HL-60 (cell line): Measurements from ENCODE around the gene ACSF3.

ENCODE experiments used
- DNase-seq, 2 experiments: peaks; one replicate each; pipeline ENCODE4 v3.0.0-alpha.2; 2010 to 2020; ENCODE audit warnings: low read depth in 1 of 2, low spot score in 1 of 2
- H3K27ac ChIP-seq: fragments of 250-450 bp; sonication (Bioruptor Pico); replicated peaks from 2 replicates; pipeline ENCODE4 v1.5.1; 2020; ENCODE audit warnings: mild to moderate bottlenecking, moderate library complexity
- H3K27me3 ChIP-seq: fragments of 250-450 bp; sonication (Bioruptor Pico); 2 replicates; pipeline ENCODE4 v1.5.1; 2021; ENCODE audit warnings: mild to moderate bottlenecking, moderate library complexity; ENCODE audit not compliant: insufficient read depth, poor library complexity, severe bottlenecking
- H3K4me3 ChIP-seq: replicated peaks from 2 replicates; pipeline ENCODE4 v1.5.1; 2011; ENCODE audit warnings: mild to moderate bottlenecking, control low read depth, low read length; ENCODE audit not compliant: insufficient read depth
- GABPA ChIP-seq: IDR thresholded peaks from 2 replicates; pipeline ENCODE4 v1.6.1; 2012; ENCODE audit warnings: low read depth
- POLR2AphosphoS5 ChIP-seq: IDR thresholded peaks from 2 replicates; pipeline ENCODE4 v1.6.1; 2012; ENCODE audit warnings: low read depth
- SPI1 ChIP-seq: IDR thresholded peaks from 2 replicates; pipeline ENCODE4 v1.6.1; 2012; ENCODE audit warnings: low read depth, mild to moderate bottlenecking, borderline replicate concordance
- TF ChIP-seq, protein P1 (sequence below): IDR thresholded peaks from 2 replicates; pipeline ENCODE4 v1.6.1; 2012; ENCODE audit warnings: low read depth; ENCODE audit not compliant: insufficient replicate concordance
- TF ChIP-seq, protein P2 (sequence below): IDR thresholded peaks from one replicate; pipeline ENCODE4 v1.5.1; 2011; ENCODE audit warnings: low read length, control low read depth, inconsistent platforms; ENCODE audit not compliant: insufficient read depth

The ACSF3 gene

GRCh38 chr16:89110641-89111040 lies 17.0 kb downstream of the ACSF3 start:
- no peaks in the 10 kb centered on the region for H3K27me3 ChIP-seq
- TF ChIP-seq SPI1 (no peak), GABPA (no peak)
- H3K4me3 ChIP-seq: no peak overlapping the region
- no peak overlapping the region for H3K27ac ChIP-seq
- DNase-seq: no peak

- Histone ChIP-seq H3K27me3 (no peaks in the 10 kb centered on the region), H3K27ac (no peak overlapping the region), H3K4me3 (no peak overlapping the region)
- TF ChIP-seq, protein P1, sequence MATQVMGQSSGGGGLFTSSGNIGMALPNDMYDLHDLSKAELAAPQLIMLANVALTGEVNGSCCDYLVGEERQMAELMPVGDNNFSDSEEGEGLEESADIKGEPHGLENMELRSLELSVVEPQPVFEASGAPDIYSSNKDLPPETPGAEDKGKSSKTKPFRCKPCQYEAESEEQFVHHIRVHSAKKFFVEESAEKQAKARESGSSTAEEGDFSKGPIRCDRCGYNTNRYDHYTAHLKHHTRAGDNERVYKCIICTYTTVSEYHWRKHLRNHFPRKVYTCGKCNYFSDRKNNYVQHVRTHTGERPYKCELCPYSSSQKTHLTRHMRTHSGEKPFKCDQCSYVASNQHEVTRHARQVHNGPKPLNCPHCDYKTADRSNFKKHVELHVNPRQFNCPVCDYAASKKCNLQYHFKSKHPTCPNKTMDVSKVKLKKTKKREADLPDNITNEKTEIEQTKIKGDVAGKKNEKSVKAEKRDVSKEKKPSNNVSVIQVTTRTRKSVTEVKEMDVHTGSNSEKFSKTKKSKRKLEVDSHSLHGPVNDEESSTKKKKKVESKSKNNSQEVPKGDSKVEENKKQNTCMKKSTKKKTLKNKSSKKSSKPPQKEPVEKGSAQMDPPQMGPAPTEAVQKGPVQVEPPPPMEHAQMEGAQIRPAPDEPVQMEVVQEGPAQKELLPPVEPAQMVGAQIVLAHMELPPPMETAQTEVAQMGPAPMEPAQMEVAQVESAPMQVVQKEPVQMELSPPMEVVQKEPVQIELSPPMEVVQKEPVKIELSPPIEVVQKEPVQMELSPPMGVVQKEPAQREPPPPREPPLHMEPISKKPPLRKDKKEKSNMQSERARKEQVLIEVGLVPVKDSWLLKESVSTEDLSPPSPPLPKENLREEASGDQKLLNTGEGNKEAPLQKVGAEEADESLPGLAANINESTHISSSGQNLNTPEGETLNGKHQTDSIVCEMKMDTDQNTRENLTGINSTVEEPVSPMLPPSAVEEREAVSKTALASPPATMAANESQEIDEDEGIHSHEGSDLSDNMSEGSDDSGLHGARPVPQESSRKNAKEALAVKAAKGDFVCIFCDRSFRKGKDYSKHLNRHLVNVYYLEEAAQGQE: no peak
- TF ChIP-seq, protein P2, sequence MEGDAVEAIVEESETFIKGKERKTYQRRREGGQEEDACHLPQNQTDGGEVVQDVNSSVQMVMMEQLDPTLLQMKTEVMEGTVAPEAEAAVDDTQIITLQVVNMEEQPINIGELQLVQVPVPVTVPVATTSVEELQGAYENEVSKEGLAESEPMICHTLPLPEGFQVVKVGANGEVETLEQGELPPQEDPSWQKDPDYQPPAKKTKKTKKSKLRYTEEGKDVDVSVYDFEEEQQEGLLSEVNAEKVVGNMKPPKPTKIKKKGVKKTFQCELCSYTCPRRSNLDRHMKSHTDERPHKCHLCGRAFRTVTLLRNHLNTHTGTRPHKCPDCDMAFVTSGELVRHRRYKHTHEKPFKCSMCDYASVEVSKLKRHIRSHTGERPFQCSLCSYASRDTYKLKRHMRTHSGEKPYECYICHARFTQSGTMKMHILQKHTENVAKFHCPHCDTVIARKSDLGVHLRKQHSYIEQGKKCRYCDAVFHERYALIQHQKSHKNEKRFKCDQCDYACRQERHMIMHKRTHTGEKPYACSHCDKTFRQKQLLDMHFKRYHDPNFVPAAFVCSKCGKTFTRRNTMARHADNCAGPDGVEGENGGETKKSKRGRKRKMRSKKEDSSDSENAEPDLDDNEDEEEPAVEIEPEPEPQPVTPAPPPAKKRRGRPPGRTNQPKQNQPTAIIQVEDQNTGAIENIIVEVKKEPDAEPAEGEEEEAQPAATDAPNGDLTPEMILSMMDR: no peak
- TF ChIP-seq POLR2AphosphoS5 (no peak), SPI1 (no peak), GABPA (no peak)
- DNase-seq: no peak
Observed at GRCh38 chr16:89111263-89111662, 17.6 kb downstream of the ACSF3 start.

GRCh38 chr16:89112377-89113151 lies 18.9 kb downstream of the ACSF3 start:
- TF ChIP-seq, protein P1: no peak
- no peak for TF ChIP-seq POLR2AphosphoS5
- no peak for DNase-seq
- Histone ChIP-seq H3K4me3 (no peak overlapping the region), H3K27ac (no peak overlapping the region), H3K27me3 (no peaks in the 10 kb centered on the region)

- Histone ChIP-seq H3K27ac (no peak overlapping the region), H3K4me3 (no peak overlapping the region), H3K27me3 (no peaks in the 10 kb centered on the region)
- TF ChIP-seq, protein P2: no peak
- TF ChIP-seq, protein P1: no peak
- TF ChIP-seq GABPA (no peak), SPI1 (no peak), POLR2AphosphoS5 (no peak)
- no peak for DNase-seq
Observed at GRCh38 chr16:89113152-89113547, 19.5 kb downstream of the ACSF3 start.
